Glutamatergic neuron (in vitro differentiated cells): Measurements from ENCODE around the gene MEP1A. TPM values are rescaled to one million over a fixed set of nuclear protein-coding genes. Genes with fewer than 3 reads are reported as not detected.
"Not testable (repeated sequence)": the region's sequence is repeated elsewhere in the genome, so short reads cannot be mapped to it uniquely, and the experiment has no call there.

Experiments used
- DNase-seq: peaks from one replicate; pipeline ENCODE4 v3.0.0; 2022
- H3K27ac Mint-ChIP-seq: one replicate; pipeline ENCODE4 v1.8.0; 2020; ENCODE audit warnings: mild to moderate bottlenecking, mixed read lengths, inconsistent platforms; ENCODE audit not compliant: unreplicated experiment
- H3K27me3 Mint-ChIP-seq: one replicate; pipeline ENCODE4 v1.8.0; 2020; ENCODE audit warnings: mild to moderate bottlenecking, moderate library complexity, mixed read lengths, inconsistent platforms; ENCODE audit not compliant: unreplicated experiment
- H3K36me3 Mint-ChIP-seq: one replicate; pipeline ENCODE4 v1.8.0; 2020; ENCODE audit warnings: mild to moderate bottlenecking, mixed read lengths, inconsistent platforms; ENCODE audit not compliant: unreplicated experiment
- H3K4me1 Mint-ChIP-seq: one replicate; pipeline ENCODE4 v1.8.0; 2020; ENCODE audit warnings: mild to moderate bottlenecking, low read depth, mixed read lengths, inconsistent platforms; ENCODE audit not compliant: unreplicated experiment
- H3K4me3 Mint-ChIP-seq: one replicate; pipeline ENCODE4 v1.8.0; 2020; ENCODE audit warnings: mild to moderate bottlenecking, mixed read lengths, inconsistent platforms; ENCODE audit not compliant: unreplicated experiment
- H3K9me3 Mint-ChIP-seq: one replicate; pipeline ENCODE4 v1.8.0; 2020; ENCODE audit warnings: mild to moderate bottlenecking, moderate library complexity, mixed read lengths, inconsistent platforms; ENCODE audit not compliant: unreplicated experiment
- total RNA-seq: library from RNA; stranded (reverse); fragmentation: NEBNext Ultra II Directional; extraction: Animal tissue kit (Norgen Biotek cat#: 25700); gene quantifications from one replicate; pipeline ENCODE4 v1.2.1, GENCODE V29; 2021; ENCODE audit not compliant: unreplicated experiment
- TF ChIP-seq, protein P1 (sequence below): fragments of 200-600 bp; sonication (generic); IDR thresholded peaks from one replicate; pipeline ENCODE4 v1.5.0; 2021; ENCODE audit not compliant: partially characterized antibody, unreplicated experiment

The MEP1A gene
- total RNA-seq, 1 donor from 2014 or later, result not detected

DNA sequence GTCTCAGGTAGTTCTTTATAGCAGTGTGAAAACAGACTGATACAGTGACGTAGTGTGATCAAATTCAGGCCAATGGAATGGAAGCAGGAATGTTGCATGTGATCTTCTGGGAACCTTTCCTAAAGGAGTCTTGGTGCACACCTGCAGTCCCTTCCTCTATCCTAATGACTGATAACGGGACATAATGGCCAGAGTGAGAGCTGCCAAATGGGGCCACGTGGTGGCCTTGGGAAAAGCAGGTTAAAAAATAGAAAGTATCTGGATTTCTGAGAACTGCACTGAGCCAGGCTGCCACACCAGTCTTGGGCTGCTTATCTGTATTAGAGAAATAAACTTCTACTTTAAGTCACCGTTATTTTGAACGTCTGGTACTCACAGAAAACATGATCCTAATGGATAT lies 51.9 kb downstream of the MEP1A start:
- H3K9me3 Mint-ChIP-seq, result peaks cover 4% of the 10 kb centered on the region
- H3K27ac Mint-ChIP-seq, result no peak overlapping the region
- H3K4me1 Mint-ChIP-seq, result peaks cover 5% of the 10 kb centered on the region
- no peaks in the 10 kb centered on the region for H3K36me3 Mint-ChIP-seq
- TF ChIP-seq, protein P1, sequence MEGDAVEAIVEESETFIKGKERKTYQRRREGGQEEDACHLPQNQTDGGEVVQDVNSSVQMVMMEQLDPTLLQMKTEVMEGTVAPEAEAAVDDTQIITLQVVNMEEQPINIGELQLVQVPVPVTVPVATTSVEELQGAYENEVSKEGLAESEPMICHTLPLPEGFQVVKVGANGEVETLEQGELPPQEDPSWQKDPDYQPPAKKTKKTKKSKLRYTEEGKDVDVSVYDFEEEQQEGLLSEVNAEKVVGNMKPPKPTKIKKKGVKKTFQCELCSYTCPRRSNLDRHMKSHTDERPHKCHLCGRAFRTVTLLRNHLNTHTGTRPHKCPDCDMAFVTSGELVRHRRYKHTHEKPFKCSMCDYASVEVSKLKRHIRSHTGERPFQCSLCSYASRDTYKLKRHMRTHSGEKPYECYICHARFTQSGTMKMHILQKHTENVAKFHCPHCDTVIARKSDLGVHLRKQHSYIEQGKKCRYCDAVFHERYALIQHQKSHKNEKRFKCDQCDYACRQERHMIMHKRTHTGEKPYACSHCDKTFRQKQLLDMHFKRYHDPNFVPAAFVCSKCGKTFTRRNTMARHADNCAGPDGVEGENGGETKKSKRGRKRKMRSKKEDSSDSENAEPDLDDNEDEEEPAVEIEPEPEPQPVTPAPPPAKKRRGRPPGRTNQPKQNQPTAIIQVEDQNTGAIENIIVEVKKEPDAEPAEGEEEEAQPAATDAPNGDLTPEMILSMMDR, result no peak
- no peak for DNase-seq
- peaks cover 5% of the 10 kb centered on the region for H3K27me3 Mint-ChIP-seq
- H3K4me3 Mint-ChIP-seq, result no peak overlapping the region

DNA sequence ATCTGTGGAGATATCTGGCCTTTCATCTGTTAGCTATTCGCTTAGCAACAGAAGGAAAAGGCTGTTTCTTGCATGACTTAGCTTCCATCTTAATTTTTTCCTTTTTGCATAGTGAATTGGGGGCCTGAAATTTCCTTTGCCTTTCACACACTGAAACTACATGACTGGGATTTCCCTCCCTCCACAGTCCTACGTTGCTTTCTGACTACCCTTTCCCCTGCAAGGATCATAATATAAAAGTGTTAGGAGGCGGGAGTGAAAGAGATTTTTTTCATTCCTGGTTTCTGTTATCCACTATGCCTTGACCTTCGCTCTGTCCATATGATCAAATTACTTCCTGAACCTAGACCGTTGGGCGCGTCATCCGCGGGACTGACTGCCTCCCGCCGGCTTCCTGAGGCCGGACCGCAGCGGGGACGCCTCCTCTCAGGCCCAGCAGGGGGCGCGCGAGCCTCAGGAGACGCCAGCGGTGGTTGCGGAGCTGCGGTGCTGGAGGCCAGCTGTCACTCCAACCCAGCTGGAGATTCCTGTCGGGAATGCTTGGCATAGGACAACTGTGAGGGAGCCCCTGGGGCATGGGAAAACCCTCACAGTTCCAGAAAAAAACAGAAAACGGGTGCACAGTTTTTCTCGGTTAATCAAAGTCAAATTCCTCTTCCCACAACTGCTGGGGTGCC lies 55.6 kb downstream of the MEP1A start:
- Mint-ChIP-seq H3K4me3 (peak overlapping the region; percentile 53), H3K4me1 (peaks cover 5% of the 10 kb centered on the region), H3K27ac (peak overlapping the region; percentile 14), H3K27me3 (peaks cover 5% of the 10 kb centered on the region), H3K9me3 (no peaks in the 10 kb centered on the region), H3K36me3 (no peaks in the 10 kb centered on the region)
- DNase-seq, result peak; percentile 93
- TF ChIP-seq, protein P1, result peak; percentile 96

DNA sequence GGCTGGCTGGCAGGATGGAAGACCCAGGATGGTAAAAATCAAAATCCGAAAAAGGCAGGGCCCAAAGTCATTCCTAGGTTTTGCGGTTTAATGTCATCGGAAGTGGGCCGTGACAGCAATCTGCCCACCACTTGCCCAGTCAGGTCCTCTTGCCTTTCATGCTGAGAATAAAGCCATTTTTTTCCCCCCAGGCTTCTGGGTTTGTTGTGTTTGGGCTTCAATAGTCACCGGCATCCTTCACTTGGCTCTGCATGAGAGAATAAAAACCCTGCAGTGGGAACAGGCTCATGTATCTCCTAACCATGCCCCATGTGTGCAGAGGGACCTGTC lies 56.1 kb downstream of the MEP1A start:
- Mint-ChIP-seq H3K9me3 (peaks cover 2% of the 10 kb centered on the region), H3K27me3 (peaks cover 5% of the 10 kb centered on the region), H3K27ac (peak overlapping the region; percentile 14), H3K4me3 (no peak overlapping the region), H3K4me1 (peaks cover 5% of the 10 kb centered on the region), H3K36me3 (no peaks in the 10 kb centered on the region)
- no peak for DNase-seq
- TF ChIP-seq, protein P1, result no peak

DNA sequence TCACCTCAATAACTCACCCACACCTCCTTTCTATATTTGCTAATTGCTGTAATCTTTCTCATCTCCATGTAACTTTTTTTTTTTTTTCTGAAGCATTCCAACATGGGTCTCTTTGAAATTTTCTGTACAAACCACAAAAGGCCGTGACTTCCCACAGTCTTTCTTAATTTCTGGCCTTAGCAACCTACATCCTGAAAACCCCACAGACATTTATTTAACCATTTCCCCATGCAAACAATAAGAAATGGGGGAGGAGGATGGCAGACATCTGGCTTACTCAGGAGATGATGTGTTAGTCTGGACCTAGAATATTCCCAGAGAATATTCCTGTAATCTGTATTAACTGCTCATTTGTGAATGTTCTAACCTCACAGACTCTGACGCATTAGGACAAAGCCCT lies 57.6 kb downstream of the MEP1A start:
- Mint-ChIP-seq H3K36me3 (no peaks in the 10 kb centered on the region), H3K27ac (no peak overlapping the region), H3K4me3 (no peak overlapping the region), H3K4me1 (peaks cover 5% of the 10 kb centered on the region), H3K9me3 (peaks cover 2% of the 10 kb centered on the region), H3K27me3 (peaks cover 5% of the 10 kb centered on the region)
- TF ChIP-seq, protein P1, result no peak
- DNase-seq, result no peak

DNA sequence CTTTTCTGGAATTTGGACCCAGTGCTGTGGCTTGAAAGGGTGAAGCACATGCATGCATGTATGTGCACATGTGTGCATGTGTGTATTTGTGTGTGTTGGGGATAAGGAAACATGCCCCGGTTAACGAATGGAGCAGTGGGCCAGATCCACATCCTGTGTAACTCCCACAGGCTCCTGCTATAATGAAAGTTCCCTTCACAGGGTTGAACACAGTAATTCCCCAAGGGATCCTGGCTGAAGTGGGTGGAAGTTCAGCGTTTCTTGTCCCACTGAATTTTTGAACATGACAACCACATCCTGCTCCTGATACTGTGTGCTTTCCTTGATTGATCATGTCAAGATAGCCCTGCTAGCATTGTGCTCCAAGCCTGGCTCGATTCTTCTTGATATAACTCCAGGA lies 58.4 kb downstream of the MEP1A start:
- not testable (repeated sequence) for DNase-seq, H3K27ac Mint-ChIP-seq, H3K9me3 Mint-ChIP-seq, H3K4me1 Mint-ChIP-seq, H3K27me3 Mint-ChIP-seq, H3K36me3 Mint-ChIP-seq, H3K4me3 Mint-ChIP-seq
